Measurements from ENCODE around the gene NPBWR2. TPM values are rescaled to one million over a fixed set of nuclear protein-coding genes. Genes with fewer than 3 reads are reported as not detected.

NPBWR2 gene
- polyA plus RNA-seq, 3 donors: not detected

DNA sequence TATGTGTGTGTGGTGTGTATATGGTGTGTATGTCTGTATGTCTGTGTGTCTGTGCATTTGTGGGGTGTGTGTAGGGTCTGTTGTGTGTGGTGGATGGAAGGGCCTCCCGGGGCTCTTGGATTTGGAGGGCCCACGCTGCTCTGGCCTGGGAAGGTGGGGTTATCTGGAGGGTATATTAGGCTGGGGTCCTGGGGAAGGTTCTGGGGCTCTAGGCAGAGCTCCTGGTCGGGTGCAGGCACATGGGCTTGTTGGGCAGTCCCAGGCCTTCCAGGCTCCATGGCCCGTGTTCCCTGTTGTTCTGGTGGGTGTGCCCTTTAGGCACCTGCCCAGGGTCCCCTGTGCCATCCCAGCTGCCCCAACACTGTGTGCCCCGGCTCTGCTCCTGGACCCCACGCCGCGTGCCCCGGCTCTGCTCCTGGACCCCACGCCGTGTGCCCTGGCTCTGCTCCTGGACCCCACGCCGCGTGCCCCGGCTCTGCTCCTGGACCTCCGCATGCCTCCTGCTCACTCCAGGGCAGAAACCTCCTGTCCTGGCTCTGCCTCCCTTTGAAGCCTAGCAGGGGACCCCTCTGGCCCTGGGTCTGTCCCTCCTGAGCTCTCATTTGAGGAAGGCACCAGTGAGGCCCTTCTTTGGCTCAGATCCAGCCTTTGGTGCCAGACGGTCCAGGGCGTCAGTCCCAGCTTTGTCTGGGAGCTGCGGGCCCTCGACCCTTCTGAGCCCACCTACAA is 46.7 kb upstream of the NPBWR2 start:
- intact Hi-C loops (cut with micrococcal nuclease): no loop called here
- H3K79me2 ChIP-seq (ENCODE audit: insufficient read depth, low read length): no peaks in the 10 kb centered on the region
- no peaks in the 10 kb centered on the region for H3K36me3 ChIP-seq (replicated peaks in 1 of 2; ENCODE audit: control insufficient read depth in 1 of 2, insufficient read depth in 2 of 2, low read length in 2 of 2)
- no peak overlapping the region for H3K4me2 ChIP-seq (replicated peaks; ENCODE audit: extremely low read depth, low read length, poor library complexity, severe bottlenecking)
- no peak overlapping the region for H3K27ac Mint-ChIP-seq
- H3K27ac ChIP-seq (ENCODE audit: low read depth in 1 of 2, low read length in 2 of 2): no peak overlapping the region
- H3K4me1 Mint-ChIP-seq: no peaks in the 10 kb centered on the region
- 94% methylated on average over 18 of the region's 20 CpGs for WGBS (ENCODE audit: insufficient coverage)
- peaks cover 0 to 8% (median 3%) of the 10 kb centered on the region in 7 donors for H3K9me3 Mint-ChIP-seq
- peaks cover 4 to 11% of the 10 kb centered on the region in 2 donors for H3K9me3 ChIP-seq (replicated peaks in 1 of 2; ENCODE audit: control insufficient read depth in 1 of 2, insufficient read depth in 1 of 2, low read length in 2 of 2)
- no peak overlapping the region for H3K9ac ChIP-seq (ENCODE audit: insufficient read depth, low read length, poor library complexity, severe bottlenecking)
- H3K27me3 Mint-ChIP-seq (ENCODE audit: low read depth in 3 of 3): peaks cover 1 to 7% (median 2%) of the 10 kb centered on the region in 3 donors
- TF ChIP-seq, protein P1, sequence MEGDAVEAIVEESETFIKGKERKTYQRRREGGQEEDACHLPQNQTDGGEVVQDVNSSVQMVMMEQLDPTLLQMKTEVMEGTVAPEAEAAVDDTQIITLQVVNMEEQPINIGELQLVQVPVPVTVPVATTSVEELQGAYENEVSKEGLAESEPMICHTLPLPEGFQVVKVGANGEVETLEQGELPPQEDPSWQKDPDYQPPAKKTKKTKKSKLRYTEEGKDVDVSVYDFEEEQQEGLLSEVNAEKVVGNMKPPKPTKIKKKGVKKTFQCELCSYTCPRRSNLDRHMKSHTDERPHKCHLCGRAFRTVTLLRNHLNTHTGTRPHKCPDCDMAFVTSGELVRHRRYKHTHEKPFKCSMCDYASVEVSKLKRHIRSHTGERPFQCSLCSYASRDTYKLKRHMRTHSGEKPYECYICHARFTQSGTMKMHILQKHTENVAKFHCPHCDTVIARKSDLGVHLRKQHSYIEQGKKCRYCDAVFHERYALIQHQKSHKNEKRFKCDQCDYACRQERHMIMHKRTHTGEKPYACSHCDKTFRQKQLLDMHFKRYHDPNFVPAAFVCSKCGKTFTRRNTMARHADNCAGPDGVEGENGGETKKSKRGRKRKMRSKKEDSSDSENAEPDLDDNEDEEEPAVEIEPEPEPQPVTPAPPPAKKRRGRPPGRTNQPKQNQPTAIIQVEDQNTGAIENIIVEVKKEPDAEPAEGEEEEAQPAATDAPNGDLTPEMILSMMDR (IDR thresholded peaks at IDR 0.05): no peak
- H2AFZ ChIP-seq (ENCODE audit: insufficient read depth, low read depth, low read length, poor library complexity, severe bottlenecking): no peak overlapping the region
- H3K4me3 ChIP-seq (replicated peaks in 1 of 3; ENCODE audit: low read depth in 2 of 3, low read length in 3 of 3): no peak overlapping the region
- DNase-seq: no peak
- H3K4me1 ChIP-seq (ENCODE audit: control insufficient read depth in 1 of 2, insufficient read depth in 2 of 2, low read length in 2 of 2): no peaks in the 10 kb centered on the region
- no peaks in the 10 kb centered on the region for H4K20me1 ChIP-seq (ENCODE audit: insufficient read depth, low read length)
- H3K36me3 Mint-ChIP-seq: no peaks in the 10 kb centered on the region
- no peaks in the 10 kb centered on the region for H3K27me3 ChIP-seq (ENCODE audit: control insufficient read depth in 2 of 2, insufficient read depth in 2 of 2, low read length in 2 of 2)
- no peak overlapping the region for H3K4me3 Mint-ChIP-seq

DNA sequence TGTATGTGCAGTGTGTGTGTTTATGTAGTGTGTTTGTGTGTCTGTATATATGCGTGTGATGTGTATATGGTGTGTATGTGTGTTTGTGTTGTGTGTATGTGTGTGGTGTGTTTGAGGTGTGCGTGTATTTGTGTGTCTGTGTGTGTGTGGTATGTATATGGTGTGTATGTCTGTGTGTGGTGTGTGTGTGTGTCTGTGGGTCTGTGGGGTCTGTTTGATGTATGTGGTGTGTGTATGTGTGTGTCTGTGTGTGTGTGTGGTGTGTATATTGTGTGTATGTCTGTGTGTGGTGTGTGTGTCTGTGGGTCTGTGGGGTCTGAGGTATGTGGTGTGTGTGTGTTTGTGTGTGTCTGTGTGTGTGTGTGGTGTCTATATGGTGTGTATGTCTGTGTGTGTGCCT is 46.0 kb upstream of the NPBWR2 start:
- H3K27ac ChIP-seq (ENCODE audit: low read depth in 1 of 2, low read length in 2 of 2): no peak overlapping the region
- H3K9me3 Mint-ChIP-seq: peaks cover 0 to 8% (median 2%) of the 10 kb centered on the region in 7 donors
- H3K9ac ChIP-seq (ENCODE audit: insufficient read depth, low read length, poor library complexity, severe bottlenecking): no peak overlapping the region
- no peaks in the 10 kb centered on the region for H3K4me1 ChIP-seq (ENCODE audit: control insufficient read depth in 1 of 2, insufficient read depth in 2 of 2, low read length in 2 of 2)
- peaks cover 4 to 12% of the 10 kb centered on the region in 2 donors for H3K9me3 ChIP-seq (replicated peaks in 1 of 2; ENCODE audit: control insufficient read depth in 1 of 2, insufficient read depth in 1 of 2, low read length in 2 of 2)
- peaks cover 0 to 7% (median 1%) of the 10 kb centered on the region in 3 donors for H3K27me3 Mint-ChIP-seq (ENCODE audit: low read depth in 3 of 3)
- no peak overlapping the region for H3K27ac Mint-ChIP-seq
- H2AFZ ChIP-seq (ENCODE audit: insufficient read depth, low read depth, low read length, poor library complexity, severe bottlenecking): no peak overlapping the region
- no peaks in the 10 kb centered on the region for H3K27me3 ChIP-seq (ENCODE audit: control insufficient read depth in 2 of 2, insufficient read depth in 2 of 2, low read length in 2 of 2)
- H3K4me2 ChIP-seq (replicated peaks; ENCODE audit: extremely low read depth, low read length, poor library complexity, severe bottlenecking): no peak overlapping the region
- 69% methylated on average over 2 of the region's 2 CpGs for WGBS (ENCODE audit: insufficient coverage)
- H3K36me3 ChIP-seq (replicated peaks in 1 of 2; ENCODE audit: control insufficient read depth in 1 of 2, insufficient read depth in 2 of 2, low read length in 2 of 2): no peaks in the 10 kb centered on the region
- no peaks in the 10 kb centered on the region for H3K79me2 ChIP-seq (ENCODE audit: insufficient read depth, low read length)
- H4K20me1 ChIP-seq (ENCODE audit: insufficient read depth, low read length): no peaks in the 10 kb centered on the region
- intact Hi-C loops (cut with micrococcal nuclease): no loop called here
- TF ChIP-seq, protein P1 (IDR thresholded peaks at IDR 0.05): no peak
- H3K4me1 Mint-ChIP-seq: no peaks in the 10 kb centered on the region
- H3K36me3 Mint-ChIP-seq: no peaks in the 10 kb centered on the region
- H3K4me3 ChIP-seq (replicated peaks in 1 of 3; ENCODE audit: low read depth in 2 of 3, low read length in 3 of 3): no peak overlapping the region
- no peak for DNase-seq
- no peak overlapping the region for H3K4me3 Mint-ChIP-seq
